DMS114 treated with DMSO at 0.1 percent for 48 hours (cell line): ENCODE measurements around the gene RPS25.
"Not testable (repeated sequence)": the region's sequence is repeated elsewhere in the genome, so short reads cannot be mapped to it uniquely, and the experiment has no call there.

Experiments used
- DNase-seq: peaks from one replicate; lab custom pipeline; 2025; ENCODE audit not compliant: unreplicated experiment; lab: John Stamatoyannopoulos, UW

RPS25 gene

DNA sequence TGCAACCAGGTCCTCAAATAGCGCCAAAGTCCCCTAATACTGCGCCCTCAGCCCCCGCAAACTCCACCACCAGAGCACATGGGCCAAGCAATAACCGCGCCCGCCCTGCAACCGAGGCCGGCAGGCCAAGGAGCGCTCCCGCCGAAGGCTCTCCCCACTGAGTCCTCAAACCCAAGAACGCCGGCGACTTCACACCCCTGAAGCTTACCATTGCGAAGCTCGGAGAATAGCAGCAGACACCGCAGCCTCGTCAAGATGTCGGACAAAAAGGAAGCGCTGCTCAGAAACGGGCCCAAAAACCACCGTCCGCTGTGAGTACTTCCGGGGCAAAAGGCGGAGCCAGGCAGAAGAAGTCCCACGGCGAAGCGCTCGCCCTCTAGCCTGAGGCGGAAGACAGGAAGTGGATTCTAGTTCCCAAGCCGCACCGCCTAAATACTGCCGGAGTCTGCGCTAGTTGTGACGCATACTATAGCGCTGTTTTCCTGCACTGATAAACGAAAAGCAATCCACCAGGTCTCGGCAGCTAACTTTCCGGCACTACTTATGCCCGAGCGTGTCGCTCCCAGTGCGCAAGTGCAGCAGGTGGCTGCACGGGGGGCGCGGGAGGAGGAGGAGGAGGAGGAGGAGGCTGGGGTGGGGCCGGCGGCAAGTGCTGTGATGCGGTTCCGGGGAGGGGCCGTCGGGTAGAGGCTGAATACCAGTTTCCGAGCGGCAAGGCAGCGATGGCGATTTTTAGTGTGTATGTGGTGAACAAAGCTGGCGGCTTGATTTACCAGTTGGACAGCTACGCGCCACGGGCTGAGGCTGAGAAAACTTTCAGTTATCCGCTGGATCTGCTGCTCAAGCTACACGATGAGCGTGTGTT, at the start of gene RPS25, which contains the start of gene TRAPPC4:
TSS of gene RPS25 (minus strand) at position 270 of the 865 bp plus-strand sequence. CDS start at position 211, 59 bp downstream.
TSS of gene TRAPPC4 (plus strand) at position 693 of the 865 bp plus-strand sequence. CDS start at position 723, 30 bp downstream.
- DNase-seq: peak; percentile 85

DNA sequence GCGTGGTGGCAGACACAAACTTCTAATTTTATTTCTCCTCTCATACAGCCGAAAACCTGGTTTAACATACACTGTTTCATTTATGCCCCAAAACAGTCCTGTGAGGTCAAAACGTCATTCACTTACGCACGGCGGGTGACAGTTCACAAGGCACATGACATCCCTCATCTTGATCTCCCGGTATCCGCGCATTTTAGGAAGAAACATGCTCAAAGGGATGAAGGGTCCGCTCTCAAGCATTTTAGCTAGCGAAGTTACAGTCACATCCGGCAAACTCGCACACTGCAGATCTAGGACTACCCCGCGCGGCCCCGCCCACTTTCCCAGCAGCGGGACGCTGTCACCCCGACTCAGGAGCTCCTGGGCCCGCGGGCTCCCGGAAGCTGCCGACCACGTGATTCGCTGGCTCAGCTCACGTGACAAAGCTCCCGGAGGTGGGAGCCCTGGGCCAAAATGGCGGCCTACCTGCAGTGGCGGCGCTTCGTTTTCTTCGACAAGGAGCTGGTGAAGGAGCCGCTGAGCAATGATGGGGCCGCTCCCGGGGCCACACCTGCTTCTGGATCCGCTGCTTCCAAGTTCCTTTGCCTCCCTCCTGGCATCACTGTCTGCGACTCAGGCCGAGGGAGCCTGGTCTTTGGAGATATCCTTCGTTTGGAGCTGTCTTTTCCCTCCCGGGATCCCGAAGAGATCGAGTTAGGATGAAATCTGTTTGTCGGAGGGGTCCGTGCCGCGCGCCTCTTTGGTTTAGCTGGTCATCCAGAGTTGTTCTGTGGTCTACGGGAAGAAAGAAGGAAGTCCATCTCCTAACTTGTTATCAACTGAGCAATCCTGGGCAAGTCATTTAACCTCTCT, 49.5 kb upstream of the RPS25 start, which contains the start of gene VPS11:
TSS of gene VPS11 (plus strand) at position 448 of the 852 bp plus-strand sequence. CDS start at position 454, 6 bp downstream.
- peak; percentile 84 for DNase-seq

DNA sequence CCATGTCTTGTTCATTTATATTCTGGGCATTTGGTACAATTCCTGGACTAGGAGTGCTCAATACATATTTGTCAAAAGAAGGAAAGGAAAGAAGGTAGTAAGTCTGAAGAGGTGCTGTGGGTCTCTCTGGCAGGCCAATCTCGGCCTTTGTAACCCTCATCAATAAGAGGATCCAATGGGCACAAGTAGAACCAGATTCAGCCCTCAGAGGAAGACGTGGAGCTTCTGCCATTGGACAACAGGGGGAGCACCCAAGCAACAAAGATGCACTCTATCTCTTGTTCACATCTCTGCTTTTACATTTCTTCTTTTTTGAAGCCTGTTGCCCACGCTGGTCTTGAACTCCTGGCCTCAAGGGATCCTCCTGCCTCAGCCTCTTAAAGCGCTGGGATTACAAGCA, 47.2 kb upstream of the RPS25 start:
- no peak for DNase-seq

DNA sequence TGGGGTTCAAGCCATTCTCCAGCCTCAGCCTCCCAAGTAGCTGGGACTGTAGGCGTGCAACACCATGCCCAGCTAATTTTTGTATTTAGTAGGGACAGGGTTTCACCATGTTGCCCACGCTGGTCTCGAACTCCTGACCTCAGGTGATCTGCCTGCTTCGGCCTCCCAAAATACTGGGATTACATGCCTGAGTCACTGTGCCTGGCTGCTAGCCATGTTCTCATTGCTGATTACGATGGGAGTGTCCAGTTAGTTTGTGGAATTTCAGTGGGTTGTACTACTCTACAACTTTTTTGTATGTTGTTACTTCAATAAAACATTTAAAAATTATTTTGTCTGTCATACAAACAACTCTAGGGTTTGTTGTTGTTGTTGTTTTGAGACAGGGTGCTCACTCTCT, 44.6 kb upstream of the RPS25 start:
- DNase-seq: no peak

DNA sequence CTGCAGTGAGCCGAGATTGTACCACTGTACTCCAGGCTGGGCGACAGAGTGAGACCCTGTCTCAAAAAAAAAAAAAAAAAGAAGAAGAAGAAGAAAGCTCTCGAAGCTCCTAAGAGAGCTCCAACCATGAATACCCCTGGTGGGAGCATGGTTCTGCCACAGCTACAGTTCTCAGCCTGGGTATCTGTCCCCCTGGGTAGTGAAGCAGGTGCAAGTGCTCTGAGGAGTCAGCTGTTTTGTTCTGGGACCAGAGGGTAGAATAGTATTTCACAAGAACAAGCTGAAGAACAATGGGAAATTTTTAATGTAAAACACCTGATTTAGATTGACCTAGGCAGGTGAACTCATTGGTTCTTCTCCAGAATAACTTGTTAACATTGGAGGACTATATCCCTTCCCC, 43.1 kb upstream of the RPS25 start:
- DNase-seq: no peak

DNA sequence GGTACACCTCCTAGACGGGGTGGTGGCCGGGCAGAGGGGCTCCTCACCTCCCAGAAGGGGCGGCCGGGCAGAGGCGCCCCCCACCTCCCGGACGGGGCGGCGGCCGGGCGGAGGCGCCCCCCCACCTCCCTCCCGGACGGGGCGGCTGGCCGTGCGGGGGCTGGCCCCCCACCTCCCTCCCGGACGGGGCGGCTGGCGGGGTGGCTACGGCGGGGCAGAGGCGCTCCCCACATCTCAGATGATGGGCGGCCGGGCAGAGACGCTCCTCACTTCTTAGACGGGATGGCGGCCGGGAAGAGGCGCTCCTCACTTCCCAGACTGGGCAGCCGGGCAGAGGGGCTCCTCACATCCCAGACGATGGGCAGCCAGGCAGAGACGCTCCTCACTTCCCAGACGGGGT, 41.0 kb upstream of the RPS25 start:
- DNase-seq: not testable (repeated sequence)

DNA sequence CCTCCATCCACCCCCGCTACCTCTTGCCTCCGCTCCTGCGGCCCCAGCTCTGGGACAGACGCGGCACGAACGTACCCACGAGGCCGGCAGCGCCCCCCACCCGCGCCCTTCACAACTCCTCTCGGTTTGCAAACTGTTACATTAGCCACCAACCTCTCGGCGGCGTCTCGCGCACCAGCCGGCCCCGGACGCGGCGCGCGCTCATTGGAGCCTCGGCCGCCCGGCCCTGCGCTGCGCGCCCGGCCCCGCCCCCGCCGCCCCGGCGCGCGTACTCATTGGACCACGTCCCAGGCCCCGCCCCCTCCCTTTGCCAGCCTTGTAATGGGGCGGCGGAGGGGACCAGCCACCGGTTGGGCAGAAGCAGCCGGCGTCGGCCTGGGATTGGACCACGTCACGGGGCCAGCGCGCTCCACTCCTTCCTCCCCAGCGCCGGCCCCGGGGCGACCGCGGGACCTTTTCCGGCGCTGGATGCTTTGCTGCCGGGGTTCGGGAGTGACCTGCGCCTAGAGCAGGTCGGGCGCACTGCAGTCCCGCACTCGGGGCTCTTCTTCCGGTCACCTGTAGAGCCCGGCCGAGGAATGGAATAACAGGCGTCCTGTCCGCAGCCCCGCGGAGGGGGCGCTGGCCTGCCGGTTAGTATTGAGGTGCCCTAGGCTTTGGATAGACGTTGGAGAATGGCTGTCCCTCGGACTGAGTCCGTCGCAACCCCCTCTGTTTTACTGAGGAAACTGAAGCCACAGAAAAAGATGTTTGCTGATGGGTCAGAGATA, 39.0 kb upstream of the RPS25 start, which contains the start of gene HYOU1:
TSS of gene HYOU1 (minus strand) at position 206 of the 770 bp plus-strand sequence. CDS start 1,045 bp downstream, outside the sequence.
- DNase-seq: peak; percentile 78

DNA sequence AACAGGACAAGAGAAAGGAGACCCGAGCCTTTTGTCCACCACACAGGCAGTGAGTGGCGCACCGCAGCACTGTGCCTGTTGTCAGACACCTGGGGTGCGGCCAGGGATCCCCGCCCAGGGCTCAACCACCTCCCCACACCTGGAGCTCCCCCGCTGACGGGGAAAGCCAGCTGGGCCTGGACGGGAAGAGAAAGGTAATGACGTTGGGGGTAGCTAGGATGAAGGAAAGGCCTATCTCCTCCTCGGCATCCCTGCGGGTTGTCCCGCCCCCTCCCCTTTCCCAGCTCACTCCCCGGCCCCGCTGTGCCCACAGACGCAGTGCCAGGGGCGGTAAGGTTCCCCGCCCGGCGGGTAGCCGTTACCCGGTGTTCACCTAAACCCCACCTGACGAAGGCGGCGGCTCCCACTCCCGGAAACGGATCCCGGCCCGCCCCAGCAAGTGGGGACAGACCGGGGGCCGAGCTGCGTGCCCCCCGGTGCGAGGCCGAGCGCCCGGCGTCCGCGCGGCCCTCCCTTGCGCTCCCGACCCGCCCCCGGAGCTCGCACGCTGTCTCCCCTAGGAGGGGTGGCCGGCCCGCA, 38.4 kb upstream of the RPS25 start:
- no peak for DNase-seq

DNA sequence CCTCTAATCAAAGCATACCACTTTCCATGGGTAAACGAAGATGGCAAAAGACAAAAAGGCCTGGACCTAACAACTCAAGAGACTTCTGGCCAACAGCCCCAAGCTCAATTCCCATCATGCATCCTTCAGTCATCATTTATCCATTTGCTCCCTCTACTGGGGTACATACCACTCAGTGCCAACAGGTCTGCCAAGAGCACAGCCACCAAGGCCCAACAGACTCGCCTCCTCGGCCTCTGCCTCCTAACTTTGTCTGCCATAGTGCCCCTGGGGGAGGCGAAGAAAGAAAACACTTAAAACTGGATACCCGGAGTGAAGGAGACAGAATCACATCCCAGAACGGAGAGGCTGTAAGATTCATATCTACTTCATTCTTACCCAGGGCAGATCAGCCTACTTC, 37.8 kb upstream of the RPS25 start:
- DNase-seq: peak; percentile 7

DNA sequence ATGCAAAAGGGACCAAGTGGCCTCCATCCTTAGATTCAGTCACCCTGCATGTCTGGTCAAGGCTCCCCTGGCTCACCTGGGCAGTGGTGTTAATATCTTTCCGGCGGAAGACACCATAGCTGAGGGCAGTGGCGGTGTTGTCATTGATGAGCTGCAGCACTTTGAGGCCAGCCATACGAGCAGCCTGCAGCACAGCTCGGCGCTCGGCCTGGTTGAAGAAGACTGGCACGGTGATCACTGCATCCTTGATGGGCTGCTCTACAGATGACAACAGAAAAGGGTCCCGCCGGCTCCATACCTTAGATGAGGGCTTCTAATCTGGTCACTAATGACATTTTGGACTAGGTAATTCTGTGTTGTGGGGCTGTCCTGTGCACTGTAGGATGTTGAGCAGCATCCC, 36.3 kb upstream of the RPS25 start:
- no peak for DNase-seq

DNA sequence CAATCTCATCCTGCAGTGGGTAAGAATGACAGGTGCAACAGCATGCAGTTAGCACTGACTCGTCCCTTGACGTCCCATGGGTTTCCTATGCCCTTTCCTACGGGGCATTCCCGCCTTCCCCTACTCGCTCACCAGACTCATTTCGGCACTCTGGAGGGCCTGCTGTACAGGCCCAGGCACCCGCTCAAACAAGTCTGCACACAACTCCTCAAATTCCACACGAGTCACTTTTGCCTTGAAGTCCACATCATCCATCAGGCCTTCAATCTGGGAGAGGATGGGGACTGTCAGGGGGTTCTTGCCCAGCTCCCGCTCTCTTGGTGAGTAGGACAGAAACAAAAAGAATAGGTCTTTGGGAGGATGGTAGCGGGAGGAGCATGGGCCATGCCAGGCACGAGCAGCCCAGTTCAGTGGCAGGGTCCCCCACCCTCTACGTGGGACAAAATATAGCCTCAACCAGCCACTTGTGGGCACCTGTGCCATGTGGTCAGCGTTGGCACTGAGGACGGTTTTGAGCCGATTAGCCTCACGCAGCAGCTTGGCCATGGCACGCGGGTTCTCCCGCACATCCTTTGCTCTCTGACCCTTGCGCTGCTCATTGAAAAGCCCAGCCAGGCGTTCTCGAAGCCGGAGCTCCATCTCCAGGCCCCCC, 34.1 kb upstream of the RPS25 start:
- no peak for DNase-seq

DNA sequence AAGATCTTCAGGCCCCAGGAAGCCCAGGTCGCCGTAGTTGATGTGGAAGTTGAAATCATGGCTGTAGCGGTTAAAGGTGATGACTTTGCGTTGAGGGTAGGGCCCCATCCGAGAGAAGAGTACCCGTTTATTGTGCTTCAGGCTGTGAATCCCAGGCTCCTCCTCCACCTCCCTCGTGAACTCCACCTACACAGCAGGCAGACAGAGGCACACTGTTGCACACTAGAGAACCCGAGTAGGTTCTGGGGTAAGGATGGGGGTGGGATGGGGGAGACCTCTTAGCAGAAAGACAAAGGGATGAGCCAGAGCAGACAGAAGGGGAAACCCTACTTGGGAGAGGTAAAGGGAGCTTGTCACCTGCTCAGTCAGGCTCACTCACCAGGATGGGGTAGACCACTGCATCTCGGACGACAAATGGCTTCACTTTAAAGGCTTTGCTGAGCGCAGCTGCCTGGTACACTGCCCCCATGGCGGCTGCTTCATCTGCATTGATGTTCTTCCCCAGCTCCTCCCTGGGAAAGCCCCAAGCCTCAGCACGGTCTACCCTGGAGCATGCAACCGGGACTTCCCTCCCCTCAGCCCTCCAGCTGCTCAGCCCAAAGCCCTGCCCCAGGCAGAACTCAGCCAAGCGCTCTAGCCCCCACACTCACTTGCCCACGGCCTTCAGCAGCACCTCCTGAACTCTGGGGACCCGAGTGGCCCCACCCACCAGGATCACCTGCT, 33.5 kb upstream of the RPS25 start:
- DNase-seq: no peak

DNA sequence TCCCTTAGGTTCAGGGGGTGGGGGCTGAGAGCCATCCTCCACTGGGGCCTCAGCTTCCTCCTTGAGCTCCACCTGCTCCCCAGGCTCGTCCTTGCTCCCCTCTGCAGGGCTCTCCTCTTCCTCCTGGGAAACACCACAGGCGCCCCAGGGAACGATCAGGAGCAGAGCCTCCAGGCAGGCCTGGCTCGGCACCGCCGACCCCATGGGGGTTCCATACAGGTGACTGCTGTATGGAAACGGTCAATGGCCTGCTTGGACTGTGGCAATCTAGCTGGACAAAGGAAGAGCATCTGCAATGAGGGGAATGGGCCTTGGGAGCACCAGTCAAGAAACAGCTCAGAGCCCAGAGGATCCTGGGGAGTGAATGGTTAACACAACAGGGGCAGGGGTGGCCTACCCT, 30.9 kb upstream of the RPS25 start:
- DNase-seq: no peak

DNA sequence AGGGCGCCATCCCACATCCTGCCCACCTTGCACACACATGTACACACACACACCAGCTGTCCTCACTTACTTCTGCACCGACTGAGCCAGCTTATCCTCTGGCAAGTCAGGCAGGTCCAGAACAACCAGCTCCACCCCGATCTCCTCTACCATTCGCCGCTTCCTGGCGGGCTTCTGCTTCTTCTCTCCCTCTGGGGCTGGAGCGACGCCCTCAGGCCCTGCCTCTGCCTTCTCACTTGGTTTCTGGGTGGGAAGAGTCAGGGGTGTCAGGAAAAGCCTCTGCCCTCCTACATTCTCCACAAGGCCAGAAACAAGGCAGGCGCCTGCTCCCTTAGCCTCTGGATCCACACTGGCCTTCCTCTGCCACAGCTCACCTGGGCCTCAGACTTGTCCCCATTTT, 30.5 kb upstream of the RPS25 start:
- DNase-seq: no peak

DNA sequence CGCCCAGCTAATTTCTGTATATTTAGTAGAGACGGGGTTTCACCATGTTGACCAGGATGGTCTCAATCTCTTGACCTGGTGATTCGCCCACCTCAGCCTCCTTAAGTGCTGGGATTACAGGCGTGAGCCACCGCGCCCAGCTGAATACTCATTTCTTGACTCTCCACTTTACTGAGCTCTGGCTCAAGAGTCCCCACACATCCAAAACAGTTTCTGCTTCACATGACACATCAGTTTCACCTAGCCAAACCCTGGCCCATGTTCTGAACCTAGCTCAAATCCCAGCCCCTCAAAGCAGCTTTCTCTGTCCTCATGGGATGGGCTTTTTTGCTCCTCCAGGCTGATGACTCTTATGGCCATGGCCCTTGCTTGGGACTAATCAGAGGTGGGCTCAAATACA, 29.1 kb upstream of the RPS25 start:
- no peak for DNase-seq

DNA sequence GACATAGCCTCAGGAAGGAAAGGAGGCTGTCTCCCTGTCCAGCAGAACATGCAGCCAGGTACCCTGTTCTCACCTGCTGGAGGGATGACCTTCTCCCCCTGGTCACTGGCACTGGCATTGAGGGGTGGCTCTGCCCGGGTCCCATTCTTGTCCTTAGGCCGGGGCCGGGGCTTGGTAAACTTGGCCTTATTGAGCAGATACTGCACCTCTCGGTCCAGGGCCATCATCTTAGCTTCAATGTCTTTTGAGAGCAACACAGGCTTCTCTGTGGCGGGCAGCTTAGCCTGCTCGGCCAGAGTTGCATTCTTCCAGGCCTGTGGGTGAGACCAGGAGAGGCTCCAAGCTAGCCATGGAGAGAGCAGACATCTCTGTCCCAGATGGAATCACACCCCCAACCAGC, 28.3 kb upstream of the RPS25 start:
- no peak for DNase-seq

DNA sequence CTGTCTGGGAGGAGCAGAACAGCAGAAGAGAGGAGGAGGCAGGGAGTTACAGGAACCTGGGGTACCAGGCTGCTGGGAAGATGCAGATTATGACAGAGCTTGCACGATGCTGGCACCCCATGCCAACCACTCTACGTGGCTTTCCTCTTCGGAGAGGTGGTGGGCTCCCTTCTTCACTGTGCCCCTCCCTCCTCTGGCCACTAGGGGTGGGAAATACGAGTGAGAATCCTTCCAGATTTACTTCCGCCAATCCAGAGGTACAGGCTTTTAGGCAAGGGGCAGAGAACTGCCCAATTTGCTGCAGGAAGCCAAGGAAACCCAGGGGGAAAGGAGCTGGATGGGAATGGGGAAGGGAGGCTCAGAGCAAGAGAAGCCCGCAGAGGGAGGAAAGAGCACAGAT, 26.6 kb upstream of the RPS25 start:
- DNase-seq: no peak

DNA sequence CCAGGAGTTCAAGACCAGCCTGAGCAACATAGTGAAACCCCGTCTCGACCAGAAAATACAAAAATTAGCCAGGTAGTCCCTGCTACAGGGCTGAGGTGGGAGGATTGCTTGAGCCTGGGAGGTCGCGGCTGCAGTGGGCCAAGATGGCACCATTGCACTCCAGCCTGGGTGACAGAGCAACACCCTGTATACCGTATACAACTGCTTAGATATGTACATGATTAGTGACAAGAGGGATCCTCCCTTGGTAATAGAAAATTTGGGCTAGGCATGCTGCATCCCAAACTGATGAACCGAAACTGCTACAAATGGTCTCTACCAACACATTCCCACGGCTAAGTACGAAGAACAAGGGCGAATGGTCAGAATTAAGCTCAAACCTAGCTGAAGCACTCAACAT, 24.8 kb upstream of the RPS25 start:
- no peak for DNase-seq

DNA sequence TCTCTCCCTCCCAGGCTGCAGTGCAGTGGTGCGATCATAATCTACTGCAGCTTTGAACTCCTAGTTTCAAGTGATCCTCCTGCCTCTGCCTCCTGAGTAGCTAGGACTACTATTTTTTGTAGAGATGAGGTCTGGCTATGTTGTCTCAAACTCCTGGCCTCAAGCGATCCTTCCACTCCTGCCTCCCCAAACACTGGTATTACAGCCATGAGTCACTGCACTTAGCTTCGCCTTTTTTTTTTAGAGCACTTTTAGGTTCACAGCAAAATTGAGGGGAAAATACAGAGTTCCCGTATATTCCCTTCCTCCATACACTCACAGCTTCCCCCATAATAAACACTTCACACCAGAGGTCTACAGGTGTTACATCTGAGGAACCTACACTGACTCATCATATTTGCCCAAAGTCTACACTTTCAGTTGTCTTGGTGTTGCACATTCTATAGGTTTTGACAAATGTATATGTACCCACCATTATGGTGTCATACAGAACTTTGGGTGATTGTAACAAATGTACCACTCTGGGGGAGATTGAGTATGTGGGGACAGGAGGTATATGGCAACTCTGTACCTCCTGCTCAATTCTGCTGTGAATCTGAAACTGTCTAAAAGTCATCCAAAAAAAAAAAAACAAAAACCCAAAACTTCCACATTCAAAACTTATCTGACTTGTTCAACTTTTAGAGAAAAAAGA, 23.8 kb upstream of the RPS25 start:
- DNase-seq: no peak
